HG03196 (cell line): Measurements from ENCODE around the gene NUBP2.
"Not testable (repeated sequence)": the region's sequence is repeated elsewhere in the genome, so short reads cannot be mapped to it uniquely, and the experiment has no call there.

Experiments
- ATAC-seq: cut with Tn5 transposase; IDR thresholded peaks from one replicate; pipeline ENCODE4 v1.9.1; 2021; ENCODE audit not compliant: unreplicated experiment

Gene NUBP2

GRCh38 chr16:1784977-1785845 is 2.5 kb downstream of the NUBP2 start:
- no peak for ATAC-seq

GRCh38 chr16:1785846-1786170 is 3.0 kb downstream of the NUBP2 start:
- no peak for ATAC-seq

- no peak for ATAC-seq
Observed at GRCh38 chr16:1786242-1787055, 3.7 kb downstream of the NUBP2 start.

DNA sequence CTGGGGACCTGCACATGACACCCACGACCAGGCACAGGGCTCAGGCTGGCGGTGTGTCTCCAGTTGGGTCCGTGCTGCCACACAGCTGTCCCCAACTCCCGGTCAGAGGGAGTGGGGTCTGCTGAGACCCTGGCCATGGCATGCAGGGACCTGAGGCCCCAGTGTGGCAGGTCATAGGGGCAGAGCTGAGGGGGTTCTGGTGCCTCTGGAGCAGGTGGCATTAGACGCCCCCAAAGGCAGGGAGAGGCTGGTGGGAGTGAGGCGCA is 4.2 kb downstream of the NUBP2 start:
- ATAC-seq = no peak

GRCh38 chr16:1787322-1788094 is 4.7 kb downstream of the NUBP2 start:
- ATAC-seq = no peak

DNA sequence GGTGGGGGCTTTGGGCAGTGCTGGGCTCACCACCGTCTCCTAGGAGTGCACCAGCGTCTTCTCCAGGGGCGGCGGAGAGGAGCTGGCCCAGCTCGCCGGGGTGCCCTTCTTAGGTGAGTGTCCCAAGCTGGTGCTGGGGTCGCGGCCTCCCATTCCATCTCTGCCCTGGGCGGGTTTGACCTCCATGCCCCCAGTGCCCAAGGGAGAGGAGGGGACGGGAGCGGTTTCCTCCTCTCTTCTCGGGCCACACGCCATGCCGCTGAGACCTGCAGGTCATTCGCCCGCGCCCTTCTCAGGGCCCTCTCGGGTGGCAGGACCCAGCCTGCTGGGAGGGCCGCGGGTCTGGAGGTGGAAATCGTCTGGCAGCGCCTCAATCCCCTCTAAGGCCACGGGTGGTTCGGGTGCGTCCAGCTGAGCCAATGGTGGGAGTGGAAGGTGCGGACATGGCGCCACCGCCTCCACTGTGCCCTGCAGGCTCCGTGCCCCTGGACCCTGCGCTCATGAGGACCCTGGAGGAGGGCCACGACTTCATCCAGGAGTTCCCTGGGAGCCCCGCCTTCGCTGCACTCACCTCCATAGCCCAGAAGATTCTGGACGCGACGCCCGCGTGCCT is 5.4 kb downstream of the NUBP2 start:
- no peak for ATAC-seq

DNA sequence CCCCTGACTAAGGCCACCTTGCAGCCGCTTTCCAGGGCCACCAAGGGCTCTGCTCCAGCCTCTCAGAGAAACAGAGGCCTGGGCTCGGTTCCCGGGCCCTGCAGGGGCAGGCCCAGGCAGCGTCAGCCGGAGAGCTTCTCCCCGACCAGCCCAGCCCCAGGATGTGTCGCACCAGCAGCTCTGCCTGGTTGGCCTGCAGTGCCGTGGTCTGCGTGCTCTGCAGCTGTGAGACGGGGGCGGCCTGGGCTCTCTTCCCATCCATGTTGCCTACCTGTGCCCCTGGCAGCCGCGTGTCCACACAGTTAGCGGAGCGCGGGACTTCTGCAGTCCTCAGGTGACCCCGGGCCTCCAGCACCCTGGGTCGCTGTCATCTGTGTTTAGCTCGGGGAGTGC is 5.9 kb downstream of the NUBP2 start:
- ATAC-seq = no peak

GRCh38 chr16:1789643-1790045 is 6.9 kb downstream of the NUBP2 start:
- ATAC-seq = no peak

DNA sequence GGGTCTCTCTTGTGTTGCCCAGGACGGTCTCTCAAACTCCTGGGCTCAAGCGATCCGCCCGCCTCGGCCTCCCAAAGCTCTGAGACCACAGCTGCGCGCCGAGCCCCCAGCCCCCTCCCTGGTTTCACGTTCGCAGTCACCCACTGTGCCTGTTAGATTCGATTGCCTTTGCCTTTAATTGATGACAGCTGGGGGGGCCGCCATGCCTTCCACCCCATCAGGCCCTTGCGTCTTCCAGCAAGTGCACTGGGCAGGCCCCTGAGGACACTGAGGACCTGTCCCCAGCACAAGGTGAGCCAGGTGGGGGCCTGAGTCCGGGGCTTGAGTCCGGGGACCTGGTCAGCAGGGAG is 7.5 kb downstream of the NUBP2 start:
- no peak for ATAC-seq

- no peak for ATAC-seq
Observed at GRCh38 chr16:1790611-1791255, 8.0 kb downstream of the NUBP2 start.

GRCh38 chr16:1791256-1791942 is 8.6 kb downstream of the NUBP2 start:
- ATAC-seq = no peak

- ATAC-seq = no peak
Observed at GRCh38 chr16:1791943-1792812, 9.4 kb downstream of the NUBP2 start.

- no peak for ATAC-seq
Observed at GRCh38 chr16:1792836-1793577, 10.2 kb downstream of the NUBP2 start.

- no peak for ATAC-seq
Observed at GRCh38 chr16:1793578-1794220, 10.9 kb downstream of the NUBP2 start, which contains the start of gene IGFALS. TSS of gene IGFALS (minus strand) at chr16:1793705. CDS start at chr16:1793652, 53 bp downstream.

GRCh38 chr16:1794221-1794871 is 11.6 kb downstream of the NUBP2 start:
- no peak for ATAC-seq

DNA sequence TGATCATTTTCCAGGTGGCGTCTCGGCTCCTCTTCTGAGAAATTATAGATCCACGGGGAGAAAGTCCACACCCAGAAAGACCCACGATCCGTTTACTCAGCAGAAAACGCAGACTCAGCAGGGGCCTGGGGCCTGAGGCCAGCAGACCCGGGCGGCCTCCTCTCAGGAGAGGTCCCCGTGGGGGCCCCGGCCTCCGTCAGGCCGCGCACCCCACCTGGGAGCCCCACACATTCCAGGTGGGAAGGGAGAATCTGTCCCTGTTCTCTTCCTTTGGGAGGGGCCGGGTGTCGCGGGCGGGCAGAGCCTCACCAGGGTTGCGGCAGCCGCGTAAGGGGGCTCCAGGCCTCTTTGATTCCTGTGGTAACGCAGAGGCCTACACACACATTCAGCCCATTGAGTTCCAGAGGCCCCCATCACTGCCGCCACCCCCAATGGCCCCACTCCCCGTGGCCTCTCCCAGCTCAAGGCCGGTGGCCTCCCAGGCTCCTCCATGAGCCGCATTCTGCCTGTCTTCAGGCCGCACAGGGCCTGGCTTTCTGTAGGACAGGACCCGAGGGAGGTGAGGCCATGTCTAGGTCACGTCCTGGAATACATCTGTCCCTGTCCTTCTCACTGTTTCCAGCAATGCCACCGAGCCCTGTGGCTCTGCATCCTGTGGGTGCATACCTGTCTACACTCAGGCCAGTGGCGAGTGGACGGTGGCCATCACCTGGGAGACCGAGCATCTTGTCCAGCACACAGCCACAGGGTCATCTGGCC is 12.3 kb downstream of the NUBP2 start:
- ATAC-seq = no peak

DNA sequence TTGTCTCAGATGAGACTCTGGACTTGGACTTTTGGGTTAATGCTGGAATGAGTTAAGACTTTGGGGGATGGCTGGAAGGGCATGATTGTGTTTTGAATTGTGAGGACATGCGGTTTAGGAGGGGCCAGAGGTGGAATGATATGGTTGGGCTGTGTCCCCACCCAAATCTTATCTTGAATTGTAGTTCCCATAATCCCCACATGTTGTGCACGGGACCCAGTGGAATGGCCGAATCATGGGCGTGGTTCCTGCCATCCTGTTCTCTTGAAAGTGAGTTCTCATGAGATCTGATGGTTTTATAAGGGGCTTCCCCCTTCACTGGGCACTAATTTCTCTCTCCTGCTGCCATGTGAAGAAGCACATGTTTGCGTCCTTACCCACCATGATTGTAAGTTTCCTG is 16.5 kb downstream of the NUBP2 start:
- not testable (repeated sequence) for ATAC-seq
